H1 (cell line): Measurements from ENCODE around the gene STARD13. TPM values are rescaled to one million over a fixed set of nuclear protein-coding genes. Genes with fewer than 3 reads are reported as not detected.

ENCODE experiments used
- CTCF ChIA-PET: fragments of 300-600 bp; sonication (Branson Sonifier 250); formaldehyde crosslinking; loops from one replicate; lab custom pipeline; 2021; ENCODE audit not compliant: partially characterized antibody; lab: Charles Lee
- POLR2A ChIA-PET: fragments of 300-600 bp; sonication (Branson Sonifier 250); formaldehyde crosslinking; loops from one replicate; lab custom pipeline; 2021; ENCODE audit warnings: inconsistent platforms; ENCODE audit not compliant: partially characterized antibody; lab: Charles Lee
- DNase-seq, 2 experiments: peaks; one replicate each; pipeline versions ENCODE4 v3.0.0 to v3.0.0-alpha.2; 2010 to 2022; ENCODE audit warnings: low spot score in 2 of 2, low read depth in 1 of 2, mixed read lengths in 1 of 2
- FAIRE-seq: peaks from 2 replicates; lab custom pipeline; 2011; peaks lifted over from hg19 to GRCh38; lab: Jason Lieb, UNC
- H2AFZ ChIP-seq: 2 replicates; pipeline ENCODE4 v1.8.1; 2012; ENCODE audit warnings: low read length, inconsistent platforms
- H2AK5ac ChIP-seq: 2 replicates; pipeline ENCODE4 v1.6.1; 2013; ENCODE audit warnings: low read depth, low read length
- H2BK120ac ChIP-seq: replicated peaks from 2 replicates; pipeline ENCODE3; 2013; ENCODE audit warnings: low read depth, low read length, inconsistent platforms
- H2BK12ac ChIP-seq: 2 replicates; pipeline ENCODE4 v1.6.1; 2013; ENCODE audit warnings: low read depth, low read length
- H2BK15ac ChIP-seq: 2 replicates; pipeline ENCODE4 v1.6.1; 2013; ENCODE audit warnings: low read length
- H2BK20ac ChIP-seq: 2 replicates; pipeline ENCODE4 v1.6.1; 2013; ENCODE audit warnings: low read length
- H2BK5ac ChIP-seq: 2 replicates; pipeline ENCODE4 v1.6.1; 2013; ENCODE audit warnings: low read depth, low read length
- H3K14ac ChIP-seq: 2 replicates; pipeline ENCODE4 v1.6.1; 2013; ENCODE audit warnings: inconsistent platforms; ENCODE audit not compliant: insufficient read length
- H3K18ac ChIP-seq: 2 replicates; pipeline ENCODE4 v1.6.1; 2013; ENCODE audit warnings: low read length; ENCODE audit errors: extremely low read depth
- H3K23ac ChIP-seq: 2 replicates; pipeline ENCODE4 v1.6.1; 2013; ENCODE audit warnings: inconsistent platforms; ENCODE audit not compliant: insufficient read length
- H3K23me2 ChIP-seq: 2 replicates; pipeline ENCODE4 v1.6.1; 2013; ENCODE audit warnings: low read depth, low read length
- H3K27ac ChIP-seq: 2 replicates; pipeline ENCODE4 v1.6.1; 2011; ENCODE audit warnings: low read depth, low read length, inconsistent platforms
- H3K27me3 ChIP-seq, 4 experiments: replicated peaks in 1 of 4; 1 replicate in 1 of 4; 2 replicates in 3 of 4; pipeline versions ENCODE4 v1.6.1 to v1.8.1; 2011 to 2013; ENCODE audit warnings: low read length in 3 of 4, mild to moderate bottlenecking in 3 of 4, inconsistent platforms in 2 of 4, mixed read lengths in 2 of 4, moderate library complexity in 1 of 4; ENCODE audit not compliant: control insufficient read depth in 3 of 4, insufficient read depth in 3 of 4; ENCODE audit errors: extremely low read depth in 1 of 4
- H3K36me3 ChIP-seq, 4 experiments: 2 replicates each; pipeline versions ENCODE4 v1.6.1 to v1.8.1; 2011 to 2013; ENCODE audit warnings: mild to moderate bottlenecking in 4 of 4, low read length in 3 of 4, moderate library complexity in 2 of 4, control low read depth in 1 of 4, inconsistent platforms in 1 of 4; ENCODE audit not compliant: insufficient read depth in 4 of 4, control insufficient read depth in 2 of 4
- H3K4ac ChIP-seq: replicated peaks from 2 replicates; pipeline ENCODE3; 2013; ENCODE audit warnings: low read length, low read depth, mixed read lengths, inconsistent platforms; ENCODE audit not compliant: insufficient read length
- H3K4me1 ChIP-seq, 4 experiments: replicated peaks in 1 of 4; 1 replicate in 1 of 4; 2 replicates in 3 of 4; pipeline versions ENCODE4 v1.6.1 to v1.8.1; 2011 to 2013; ENCODE audit warnings: low read length in 3 of 4, inconsistent platforms in 2 of 4, mixed read lengths in 1 of 4; ENCODE audit not compliant: insufficient read depth in 4 of 4, control insufficient read depth in 3 of 4
- H3K4me2 ChIP-seq, 2 experiments: 2 replicates each; pipeline versions ENCODE4 v1.6.1 to v1.8.1; 2011 to 2013; ENCODE audit warnings: low read depth in 2 of 2, low read length in 2 of 2, control low read depth in 1 of 2, inconsistent platforms in 1 of 2, mild to moderate bottlenecking in 1 of 2; ENCODE audit not compliant: insufficient read depth in 1 of 2
- H3K4me3 ChIP-seq, 4 experiments: fragments of 200-600, 300-600 bp in 1 of 4; sonication (generic), shearing (Covaris generic), sonication (Bioruptor Twin) in 1 of 4; 2 replicates each; pipeline versions ENCODE4 v1.5.1 to v1.8.1; 2011 to 2016; ENCODE audit warnings: low read length in 4 of 4, low read depth in 3 of 4, control low read depth in 2 of 4, inconsistent platforms in 2 of 4, mild to moderate bottlenecking in 2 of 4, mixed read lengths in 1 of 4, moderate library complexity in 1 of 4; ENCODE audit not compliant: insufficient read depth in 2 of 4; ENCODE audit errors: extremely low read depth in 1 of 4
- H3K56ac ChIP-seq: replicated peaks from 2 replicates; pipeline ENCODE3; 2013; ENCODE audit warnings: low read depth, mild to moderate bottlenecking, mixed read lengths, low read length, inconsistent platforms; ENCODE audit not compliant: insufficient read length
- H3K79me1 ChIP-seq: 2 replicates; pipeline ENCODE4 v1.6.1; 2013; ENCODE audit warnings: low read depth, low read length, control low read depth
- H3K79me2 ChIP-seq, 2 experiments: 2 replicates each; pipeline versions ENCODE4 v1.6.1 to v1.8.1; 2012 to 2013; ENCODE audit warnings: low read length in 2 of 2, mild to moderate bottlenecking in 2 of 2, inconsistent platforms in 1 of 2; ENCODE audit not compliant: insufficient read depth in 2 of 2, control insufficient read depth in 1 of 2
- H3K9ac ChIP-seq, 4 experiments: replicated peaks in 1 of 4; 1 replicate in 1 of 4; 2 replicates in 3 of 4; pipeline versions ENCODE4 v1.6.1 to v1.8.1; 2011 to 2013; ENCODE audit warnings: low read depth in 3 of 4, low read length in 3 of 4, control low read depth in 2 of 4, mild to moderate bottlenecking in 2 of 4, moderate library complexity in 2 of 4, inconsistent platforms in 1 of 4; ENCODE audit errors: extremely low read depth in 1 of 4
- H3K9me3 ChIP-seq, 2 experiments: 2 replicates each; pipeline versions ENCODE4 v1.6.1 to v1.8.1; 2012 to 2013; ENCODE audit warnings: mild to moderate bottlenecking in 2 of 2, moderate library complexity in 2 of 2, control low read depth in 1 of 2, inconsistent platforms in 1 of 2, low read depth in 1 of 2, low read length in 1 of 2, mixed read lengths in 1 of 2; ENCODE audit not compliant: insufficient read depth in 2 of 2
- H4K20me1 ChIP-seq, 2 experiments: replicated peaks in 1 of 2; 2 replicates each; pipeline versions ENCODE3 to v1.8.1; 2011 to 2013; ENCODE audit warnings: inconsistent platforms in 2 of 2, low read length in 2 of 2, mild to moderate bottlenecking in 1 of 2; ENCODE audit not compliant: insufficient read depth in 2 of 2, control insufficient read depth in 1 of 2
- H4K5ac ChIP-seq: 2 replicates; pipeline ENCODE4 v1.6.1; 2013; ENCODE audit warnings: low read length, low read depth, mixed read lengths, inconsistent platforms; ENCODE audit not compliant: insufficient read length
- H4K8ac ChIP-seq: 2 replicates; pipeline ENCODE4 v1.8.0; 2013; ENCODE audit warnings: mild to moderate bottlenecking, moderate library complexity, low read length, inconsistent platforms; ENCODE audit not compliant: insufficient read depth; ENCODE audit errors: extremely low read depth
- H4K91ac ChIP-seq: replicated peaks from 2 replicates; pipeline ENCODE3; 2013; ENCODE audit warnings: low read length, mixed read lengths, inconsistent platforms; ENCODE audit not compliant: insufficient read length
- BACH1 ChIP-seq: IDR thresholded peaks from 2 replicates; pipeline ENCODE4 v1.6.1; 2012; ENCODE audit warnings: low read length, improper control_type of control experiment
- CTBP2 ChIP-seq: IDR thresholded peaks from 2 replicates; pipeline ENCODE4 v1.7.0; 2011; ENCODE audit warnings: borderline replicate concordance, mild to moderate bottlenecking, moderate library complexity, mixed read lengths, low read length; ENCODE audit not compliant: insufficient read depth, insufficient read length
- EGR1 ChIP-seq: IDR thresholded peaks from 2 replicates; pipeline ENCODE4 v1.6.1; 2011; ENCODE audit warnings: low read depth, low read length, borderline replicate concordance
- EP300 ChIP-seq, 2 experiments: IDR thresholded peaks; 1 replicate in 1 of 2; 2 replicates in 1 of 2; pipeline ENCODE4 v1.6.1; 2011 to 2012; ENCODE audit warnings: low read depth in 2 of 2, low read length in 2 of 2, mild to moderate bottlenecking in 2 of 2, borderline replicate concordance in 1 of 2, inconsistent platforms in 1 of 2, moderate library complexity in 1 of 2
- EZH2 ChIP-seq: fragments of 200-600 bp; sonication (generic); IDR thresholded peaks from 2 replicates; pipeline ENCODE4 v1.7.1; 2012; ENCODE audit warnings: low read depth, mild to moderate bottlenecking, moderate library complexity, low read length, inconsistent platforms; ENCODE audit not compliant: severe bottlenecking
- FOSL1 ChIP-seq: IDR thresholded peaks from 2 replicates; pipeline ENCODE4 v1.6.1; 2011; ENCODE audit warnings: mild to moderate bottlenecking, low read depth, low read length, moderate library complexity; ENCODE audit not compliant: insufficient read depth
- KDM4A ChIP-seq: IDR thresholded peaks from one replicate; pipeline ENCODE4 v1.7.1; 2012; ENCODE audit warnings: low read depth, mild to moderate bottlenecking, moderate library complexity, low read length, inconsistent platforms; ENCODE audit not compliant: severe bottlenecking
- RNF2 ChIP-seq: fragments of 200-900, 300-1000 bp; sonication (generic); IDR thresholded peaks from 2 replicates; pipeline ENCODE4 v1.7.1; 2016; ENCODE audit warnings: borderline replicate concordance, low read depth, mild to moderate bottlenecking, antibody characterized with exemption, low read length; ENCODE audit not compliant: poor library complexity, severe bottlenecking; ENCODE audit errors: missing control alignments
- SIN3A ChIP-seq, 2 experiments: IDR thresholded peaks in 1 of 2; conservative IDR thresholded peaks in 1 of 2; 2 replicates each; pipeline ENCODE4 v1.6.1; 2011 to 2012; ENCODE audit warnings: low read length in 2 of 2, improper control_type of control experiment in 1 of 2, low read depth in 1 of 2, mild to moderate bottlenecking in 1 of 2
- TCF12 ChIP-seq: IDR thresholded peaks from 2 replicates; pipeline ENCODE4 v1.6.1; 2011; ENCODE audit warnings: low read depth, mild to moderate bottlenecking, low read length
- TEAD4 ChIP-seq: IDR thresholded peaks from 2 replicates; pipeline ENCODE4 v1.6.1; 2012; ENCODE audit warnings: low read depth, low read length, inconsistent platforms, mixed read lengths
- ZNF274 ChIP-seq: IDR thresholded peaks from 2 replicates; pipeline ENCODE4 v1.7.0; 2012; ENCODE audit warnings: low read length, borderline replicate concordance; ENCODE audit errors: extremely low read depth
- WGBS, 2 experiments: shearing (Covaris generic) in 1 of 2; methylation state at CpG; one replicate each; pipeline versions ENCODE4 v1.1.6 to v1.1.7; 2013 to 2015; ENCODE audit warnings: low lambda C conversion rate in 2 of 2, mixed read lengths in 2 of 2, inconsistent platforms in 1 of 2, low coverage in 1 of 2, missing lambda C conversion rate in 1 of 2; ENCODE audit not compliant: insufficient replicate concordance in 2 of 2, insufficient coverage in 1 of 2, insufficient read length in 1 of 2; ENCODE audit errors: extremely low coverage in 1 of 2, missing lambda C conversion rate in 1 of 2; 5-methylcytosine and 5-hydroxymethylcytosine counted together
- polyA plus RNA-seq, 7 experiments: library from polyadenylated mRNA; depleted of rRNA in 3 of 7; stranded (reverse) in 5 of 7; unstranded in 2 of 7; fragments of >200 nt in 5 of 7; fragments of 200-250 nt in 2 of 7; gene quantifications; 1 replicate in 5 of 7; 2 replicates in 1 of 7; 4 replicates in 1 of 7; pipeline versions ENCODE4 v1.2.1 to v1.2.3, GENCODE V29; 2011 to 2013; ENCODE audit warnings: missing spikeins in 2 of 7, mixed read lengths in 2 of 7
- total RNA-seq: library from RNA; stranded (reverse); fragmentation: NEBNext Ultra II Directional; extraction: Animal tissue kit (Norgen Biotek cat#: 25700); gene quantifications from 2 replicates; pipeline ENCODE4 v1.2.1, GENCODE V29; 2021
- TF ChIP-seq, protein P1 (sequence below): IDR thresholded peaks from 2 replicates; pipeline ENCODE4 v1.6.1; 2011; ENCODE audit warnings: low read depth, mild to moderate bottlenecking, low read length; ENCODE audit not compliant: insufficient read depth

Gene STARD13
- total and polyA plus RNA-seq, 2 of the 8 experiments (the other 6 are each of a cell fraction or from before 2014, with no cell fraction given), result 0.82 to 2.9 TPM

DNA sequence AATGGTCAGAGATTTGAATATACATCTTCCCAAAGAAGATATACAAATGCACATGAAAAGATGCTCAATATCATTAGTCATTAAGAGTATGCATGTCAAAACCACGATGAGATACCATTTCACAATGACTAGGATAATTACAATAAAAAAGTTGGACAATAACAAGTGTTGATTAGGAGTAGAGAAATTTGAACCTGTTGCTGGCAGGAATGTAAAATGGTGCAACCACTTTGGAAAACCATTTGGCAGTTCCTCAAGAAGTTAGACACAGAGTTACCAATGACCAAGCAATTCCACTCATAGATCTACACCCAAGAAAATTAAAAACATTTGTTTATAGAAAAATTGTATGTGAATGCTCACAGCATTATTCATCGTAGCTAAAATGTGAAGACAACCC, 33.2 kb upstream of the STARD13 start:
- H3K56ac ChIP-seq, result no peak overlapping the region
- no peak overlapping the region for H2BK5ac ChIP-seq
- no peaks in the 10 kb centered on the region for H3K79me2 ChIP-seq
- no peak overlapping the region for H3K4me2 ChIP-seq
- CTCF ChIA-PET, result interaction anchor here (1.4 kb wide), 1 partner anchor 11 kb away, joined by 4 read pairs; no protein-coding TSS in a partner anchor
- no peak overlapping the region for H2BK12ac ChIP-seq
- H2BK120ac ChIP-seq, result no peak overlapping the region
- FAIRE-seq, result no peak
- no peak overlapping the region for H3K23ac ChIP-seq
- no peaks in the 10 kb centered on the region for H3K23me2 ChIP-seq
- H3K27ac ChIP-seq, result no peak overlapping the region
- WGBS, 2 experiments, result 91% methylated on average over 2 of the region's 2 CpGs; no CpG with 5 or more reads in 1 of the 2 experiments
- H3K9me3 ChIP-seq, result no peaks in the 10 kb centered on the region
- no peak overlapping the region for H3K14ac ChIP-seq
- H3K4ac ChIP-seq, result no peak overlapping the region
- no peak overlapping the region for H2AK5ac ChIP-seq
- H3K79me1 ChIP-seq, result no peaks in the 10 kb centered on the region
- no peak overlapping the region for H2AFZ ChIP-seq
- no peak overlapping the region for H4K8ac ChIP-seq
- POLR2A ChIA-PET, result no interaction called here
- DNase-seq, result no peak
- H3K18ac ChIP-seq, result no peak overlapping the region
- no peak overlapping the region for H3K4me3 ChIP-seq
- H4K20me1 ChIP-seq, result no peaks in the 10 kb centered on the region
- H2BK15ac ChIP-seq, result no peak overlapping the region
- no peaks in the 10 kb centered on the region for H3K27me3 ChIP-seq
- H4K5ac ChIP-seq, result no peak overlapping the region
- H2BK20ac ChIP-seq, result no peak overlapping the region
- no peak overlapping the region for H3K9ac ChIP-seq
- H4K91ac ChIP-seq, result no peak overlapping the region
- no peaks in the 10 kb centered on the region for H3K4me1 ChIP-seq
- H3K36me3 ChIP-seq, result no peaks in the 10 kb centered on the region
- TF ChIP-seq FOSL1 (no peak), EZH2 (no peak), EP300 (IDR thresholded peaks at IDR 0.05; ENCODE audit: borderline replicate concordance in 1 of 2, low read depth in 2 of 2, low read length in 2 of 2) (no peak), ZNF274 (no peak), BACH1 (no peak), RNF2 (no peak), TCF12 (no peak), EGR1 (no peak), SIN3A (conservative IDR thresholded peaks at IDR 0.05 in 1 of 2, IDR thresholded peaks at IDR 0.05 in 1 of 2; ENCODE audit: low read depth in 1 of 2, low read length in 2 of 2) (no peak), TEAD4 (no peak), CTBP2 (no peak), KDM4A (no peak)
- TF ChIP-seq, protein P1, sequence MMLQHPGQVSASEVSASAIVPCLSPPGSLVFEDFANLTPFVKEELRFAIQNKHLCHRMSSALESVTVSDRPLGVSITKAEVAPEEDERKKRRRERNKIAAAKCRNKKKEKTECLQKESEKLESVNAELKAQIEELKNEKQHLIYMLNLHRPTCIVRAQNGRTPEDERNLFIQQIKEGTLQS, result no peak
